CD4-positive, alpha-beta T cell treated with Interleukin-4 for 1 hour (primary cell): Measurements from ENCODE around the gene SH3RF1.
"Not testable (repeated sequence)": the region's sequence is repeated elsewhere in the genome, so short reads cannot be mapped to it uniquely, and the experiment has no call there.

Experiments used
- DNase-seq, 2 donors: peaks; one replicate each; pipeline ENCODE4 v3.0.0-alpha.2; 2020 to 2022

SH3RF1 gene

DNA sequence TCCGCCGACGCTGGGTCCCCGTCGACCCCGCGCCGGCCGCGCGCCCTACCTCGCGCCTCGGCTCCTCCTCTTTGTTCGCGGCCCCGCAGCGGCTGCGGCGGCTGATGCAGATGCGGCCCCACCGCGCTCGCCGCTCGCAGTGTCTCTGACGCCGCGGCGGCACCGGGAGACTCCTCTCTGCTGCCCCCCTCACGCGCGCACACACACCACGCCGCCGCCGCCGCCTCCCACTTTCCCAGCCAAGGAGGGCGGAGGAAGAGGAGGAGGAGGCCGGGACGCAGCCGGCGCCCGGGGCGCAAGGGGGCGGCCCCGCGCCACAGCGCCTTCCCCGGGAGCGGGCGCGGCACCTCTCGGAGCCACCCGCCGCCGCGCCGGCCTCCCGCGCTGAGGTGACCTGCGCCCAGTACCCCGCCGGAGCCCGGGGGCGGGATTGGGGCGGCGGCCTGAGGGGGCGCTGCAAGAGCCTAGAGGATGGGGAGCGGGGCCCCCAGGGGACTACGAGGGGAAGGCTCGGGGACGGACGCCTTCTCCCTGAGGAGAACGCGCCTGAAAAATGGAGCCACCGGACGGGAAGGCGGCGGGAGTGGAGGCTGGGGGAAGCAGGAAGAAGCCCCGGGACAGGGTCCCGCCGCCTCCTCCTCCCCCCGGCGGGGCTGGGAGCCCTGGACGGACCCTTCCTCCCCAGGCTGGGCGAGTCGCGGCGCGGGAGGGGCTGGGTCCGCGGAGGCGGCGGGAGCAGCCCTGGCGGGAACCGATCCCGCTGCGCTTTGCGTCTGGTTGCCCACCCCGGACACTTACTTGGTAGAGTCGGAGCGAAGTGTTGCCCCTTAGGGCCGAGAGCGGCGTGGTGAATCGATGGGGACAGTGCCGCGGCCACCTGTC lies at the start of gene SH3RF1:
Gene SH3RF1, minus strand, starts transcription at position 147 of the 882 bp plus-strand sequence. CDS start 1,744 bp downstream, outside the sequence.
- DNase-seq: peak; percentile 10 to 27

DNA sequence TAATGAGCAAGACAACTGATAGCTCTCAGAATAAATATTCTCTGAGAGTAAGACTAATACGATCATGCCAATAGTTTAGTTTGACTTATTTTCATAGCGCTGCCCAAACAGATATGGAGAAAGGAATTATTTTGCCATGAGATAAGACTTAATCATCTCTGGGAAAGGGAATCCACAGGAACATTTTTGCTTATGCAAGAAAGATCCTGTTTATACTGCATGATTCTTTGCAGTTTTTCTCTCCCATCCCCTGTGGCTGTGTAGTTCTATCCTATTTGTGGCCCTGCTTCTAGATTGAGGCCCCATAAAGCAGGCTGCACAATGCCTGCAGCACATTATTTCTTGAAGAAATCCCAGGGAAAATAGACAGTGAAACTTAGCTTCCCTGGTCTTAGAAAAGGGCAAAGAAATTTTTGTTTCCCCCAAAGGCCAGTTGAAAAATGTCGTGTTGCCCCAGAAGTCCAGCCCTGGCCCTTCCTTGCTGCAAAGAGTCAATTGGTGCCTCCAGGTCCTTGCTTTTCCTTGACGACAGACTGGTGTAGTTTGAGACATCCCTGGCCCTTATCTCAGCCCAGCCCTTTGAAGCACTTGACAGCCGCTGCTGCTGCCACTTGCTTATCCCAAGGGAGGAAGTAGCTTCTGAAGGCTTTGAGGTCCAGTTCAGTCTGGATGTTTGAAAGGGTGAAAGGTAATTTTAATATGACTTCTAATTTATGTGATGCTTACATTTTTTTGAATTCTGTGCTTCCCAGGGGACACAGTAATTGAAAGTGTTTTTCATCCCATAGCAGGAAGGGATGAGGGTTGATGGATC lies 45.0 kb upstream of the SH3RF1 start:
- no peak for DNase-seq

DNA sequence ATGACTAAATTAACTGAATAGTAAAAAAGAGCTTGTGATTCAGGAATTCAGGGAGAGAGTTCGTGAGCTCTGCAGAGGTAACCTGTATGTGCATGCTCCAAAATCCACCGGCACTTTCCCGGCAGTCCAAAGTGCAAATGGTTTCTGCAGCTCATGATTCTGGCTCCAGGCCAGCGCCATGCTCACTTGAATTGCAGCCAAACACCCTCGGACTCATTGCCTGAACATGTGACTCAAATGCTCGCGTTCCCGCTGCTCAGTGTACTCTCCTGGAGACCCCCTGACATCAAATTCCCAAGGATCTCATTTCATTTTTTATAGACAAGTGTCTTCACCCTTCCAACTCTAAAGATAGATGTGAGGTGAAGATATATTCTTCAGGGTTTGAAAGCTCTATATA lies 44.1 kb upstream of the SH3RF1 start:
- no peak for DNase-seq

DNA sequence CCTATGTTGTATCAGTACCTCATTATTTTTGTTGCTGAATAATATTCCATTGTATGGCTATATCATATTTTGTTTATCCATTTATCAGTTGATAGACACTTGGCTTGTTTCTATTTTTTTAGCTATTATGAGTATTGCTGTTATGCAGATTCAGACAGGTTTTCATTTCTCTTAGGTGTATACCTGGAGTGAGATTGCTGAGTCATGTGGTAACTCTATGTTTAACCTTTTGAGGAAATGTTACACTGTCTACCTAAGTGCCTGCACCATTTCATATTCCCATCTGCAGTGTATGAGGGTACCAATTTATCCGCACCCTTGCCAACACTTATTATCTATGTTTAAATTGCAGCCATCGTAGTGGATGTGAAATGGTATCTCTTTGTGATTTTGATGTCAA lies 43.0 kb upstream of the SH3RF1 start:
- no peak for DNase-seq

DNA sequence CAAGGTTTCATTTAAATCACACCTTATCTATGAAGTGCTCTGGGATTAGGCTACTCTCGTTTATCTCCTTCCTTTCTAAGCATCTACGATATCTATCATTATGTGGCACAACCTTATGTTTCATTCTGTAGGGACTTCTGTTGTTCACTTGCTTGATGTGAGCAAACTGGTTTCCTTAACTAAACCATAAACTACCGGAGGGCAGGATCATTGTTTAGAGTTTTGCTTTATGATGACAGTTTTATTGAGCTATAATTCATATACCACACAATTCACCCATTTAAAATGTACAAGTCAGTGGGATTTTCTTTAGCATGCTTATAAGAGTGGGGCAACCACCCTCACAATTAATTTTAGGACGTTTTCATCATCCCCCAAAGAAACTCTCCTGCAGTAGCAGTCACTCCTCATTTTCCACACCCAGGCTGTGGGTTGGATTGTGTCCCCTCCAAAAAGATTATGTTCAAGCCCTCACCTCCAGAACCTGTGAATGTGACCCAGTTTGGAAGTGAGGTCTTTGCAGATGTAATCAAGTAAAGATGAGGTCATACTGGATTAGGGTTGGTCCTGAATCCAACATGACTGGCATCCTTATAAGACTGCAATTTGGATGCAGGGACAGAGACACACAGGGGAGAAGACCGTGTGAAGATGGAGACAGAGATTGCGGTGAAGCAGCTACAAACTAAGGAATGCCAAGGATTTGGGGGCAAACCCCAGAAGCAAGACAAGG lies 42.1 kb upstream of the SH3RF1 start:
- DNase-seq: no peak

DNA sequence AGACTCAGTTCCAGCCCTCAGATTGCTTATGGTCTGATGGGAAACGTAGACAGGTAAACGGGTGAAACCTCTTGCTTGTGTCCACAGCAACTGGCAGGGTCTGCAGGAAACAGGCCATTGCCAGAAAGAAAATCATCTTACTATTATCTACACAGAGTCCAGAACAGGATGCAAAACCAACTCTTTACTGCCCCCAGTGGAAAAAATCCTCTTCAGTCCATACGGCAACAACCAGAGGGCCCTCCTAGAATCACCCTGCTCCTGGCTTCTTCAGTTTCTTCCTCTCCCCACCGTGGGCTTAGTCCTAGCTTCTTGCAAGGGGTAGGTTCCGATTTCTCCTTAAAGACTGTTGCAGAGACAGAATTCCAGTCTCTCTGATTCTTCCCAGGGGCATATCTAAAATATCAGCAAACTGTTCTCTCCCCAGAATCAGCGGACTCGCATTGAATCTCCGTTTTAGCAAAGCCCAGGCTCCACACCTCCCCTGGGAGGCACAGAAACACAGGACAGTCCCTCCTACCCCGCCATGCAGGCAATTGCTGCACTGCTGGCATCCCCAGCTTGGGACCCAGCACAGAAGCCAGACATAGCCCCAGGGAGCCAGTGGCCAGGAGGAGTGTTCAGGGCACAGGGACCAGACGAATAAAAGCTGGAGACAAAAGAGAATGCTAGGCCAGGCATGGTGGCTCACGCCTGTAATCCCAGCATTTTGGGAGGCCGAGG lies 41.0 kb upstream of the SH3RF1 start:
- peak; percentile 10 to 20 for DNase-seq

DNA sequence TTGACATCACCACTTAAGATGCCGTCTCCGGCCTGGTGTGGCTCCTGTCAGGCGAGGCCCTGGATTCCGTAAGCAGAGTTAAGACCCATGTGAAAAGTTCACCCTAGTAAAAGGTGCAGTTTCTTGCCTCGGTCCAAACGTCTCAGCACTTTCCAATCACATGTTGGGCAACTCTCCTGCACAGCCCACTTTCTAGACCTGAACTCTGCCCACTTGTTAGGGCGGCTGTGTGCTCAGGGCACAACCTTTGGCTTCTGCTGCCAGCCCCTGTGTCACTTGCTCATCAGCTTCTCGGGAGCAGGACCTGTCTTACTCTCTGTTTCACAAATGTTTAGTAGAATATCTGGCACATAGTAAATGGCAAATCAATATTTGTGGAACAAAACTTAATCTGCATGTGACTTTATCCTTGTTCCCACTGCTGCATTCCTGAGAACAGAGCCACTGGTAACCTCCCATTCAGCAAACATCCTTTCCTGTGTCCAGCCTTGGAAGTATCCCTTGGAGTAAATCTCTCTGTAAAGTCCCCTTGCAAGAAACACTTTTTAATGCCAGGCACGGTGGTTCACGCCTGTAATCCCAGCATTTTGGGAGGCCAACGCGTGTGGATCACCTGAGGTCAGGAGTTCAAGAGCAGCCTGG lies 38.7 kb upstream of the SH3RF1 start:
- DNase-seq: no peak

DNA sequence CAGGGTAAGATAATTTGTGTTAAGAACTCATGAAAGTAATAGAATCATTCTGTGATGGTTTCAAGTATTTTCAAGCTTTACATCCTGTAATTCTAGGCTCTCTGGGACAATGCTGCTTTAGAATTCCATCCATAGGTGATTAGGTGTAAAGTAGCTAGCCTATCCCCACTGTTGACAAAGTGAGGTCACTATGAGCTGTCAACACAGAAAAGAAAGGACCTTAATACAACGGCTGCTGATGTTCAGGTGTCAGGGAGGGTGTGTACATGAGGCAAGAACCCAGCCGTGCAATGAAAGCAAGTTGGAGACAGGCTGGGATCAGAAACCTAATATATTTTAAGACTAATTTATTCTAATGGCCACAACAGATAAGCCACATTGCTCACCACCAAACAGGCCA lies 36.8 kb upstream of the SH3RF1 start:
- no peak for DNase-seq

DNA sequence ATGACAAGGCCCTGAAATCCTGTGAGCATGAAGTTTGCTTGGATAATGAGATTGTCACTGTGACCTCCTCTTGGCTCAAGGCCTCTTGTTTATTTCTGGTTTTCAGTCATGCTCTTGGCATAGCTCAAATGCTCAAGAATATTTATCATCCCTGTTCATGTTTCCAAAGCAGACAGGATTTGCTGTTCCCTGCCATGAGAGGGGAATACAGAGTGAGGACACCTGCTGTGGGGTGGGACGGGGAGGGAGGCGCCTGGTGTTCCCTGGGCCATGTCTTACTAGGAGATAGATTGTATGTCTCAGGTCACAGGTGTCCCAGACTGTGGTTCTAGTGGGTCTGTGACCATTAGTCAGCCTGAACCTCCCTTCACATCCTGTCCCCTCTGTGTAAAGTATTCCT lies 34.9 kb upstream of the SH3RF1 start:
- DNase-seq: no peak

DNA sequence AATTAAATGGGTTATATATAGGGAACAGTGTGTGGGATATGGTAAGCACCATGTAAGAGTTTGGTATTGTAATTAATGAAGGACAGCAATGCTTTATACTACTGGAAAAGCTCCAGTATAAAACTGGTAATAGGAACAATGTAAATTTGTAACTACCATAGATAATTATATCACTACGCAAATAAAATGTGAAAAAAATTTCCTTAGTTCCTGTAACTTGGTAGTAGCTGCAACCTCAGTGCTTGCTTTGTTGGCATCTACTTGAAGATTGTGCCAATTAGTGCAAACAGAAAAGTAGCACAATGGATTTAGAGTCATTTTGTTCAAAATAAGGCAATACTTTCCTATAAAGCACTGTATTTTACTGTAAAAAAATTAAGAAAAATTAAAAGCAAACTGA lies 34.4 kb upstream of the SH3RF1 start:
- no peak for DNase-seq

DNA sequence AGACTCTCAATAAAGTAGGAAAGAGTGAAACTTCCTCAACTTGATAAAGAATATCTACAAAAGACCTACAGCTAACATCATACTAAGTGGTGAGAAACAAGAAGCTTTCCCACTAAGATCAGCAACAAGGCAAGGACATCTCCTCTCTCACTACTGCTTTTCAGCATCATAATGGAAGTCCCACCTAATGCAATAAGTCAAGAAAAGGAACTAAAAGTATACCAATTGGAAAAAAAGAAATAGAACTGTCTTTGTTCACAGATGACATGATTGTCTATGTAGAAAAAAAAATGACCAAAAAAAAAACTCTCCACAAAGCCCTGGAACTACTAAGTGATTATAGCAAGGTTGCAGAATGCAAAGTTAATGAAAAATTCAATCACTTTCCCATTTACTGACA lies 25.1 kb upstream of the SH3RF1 start:
- no peak for DNase-seq

DNA sequence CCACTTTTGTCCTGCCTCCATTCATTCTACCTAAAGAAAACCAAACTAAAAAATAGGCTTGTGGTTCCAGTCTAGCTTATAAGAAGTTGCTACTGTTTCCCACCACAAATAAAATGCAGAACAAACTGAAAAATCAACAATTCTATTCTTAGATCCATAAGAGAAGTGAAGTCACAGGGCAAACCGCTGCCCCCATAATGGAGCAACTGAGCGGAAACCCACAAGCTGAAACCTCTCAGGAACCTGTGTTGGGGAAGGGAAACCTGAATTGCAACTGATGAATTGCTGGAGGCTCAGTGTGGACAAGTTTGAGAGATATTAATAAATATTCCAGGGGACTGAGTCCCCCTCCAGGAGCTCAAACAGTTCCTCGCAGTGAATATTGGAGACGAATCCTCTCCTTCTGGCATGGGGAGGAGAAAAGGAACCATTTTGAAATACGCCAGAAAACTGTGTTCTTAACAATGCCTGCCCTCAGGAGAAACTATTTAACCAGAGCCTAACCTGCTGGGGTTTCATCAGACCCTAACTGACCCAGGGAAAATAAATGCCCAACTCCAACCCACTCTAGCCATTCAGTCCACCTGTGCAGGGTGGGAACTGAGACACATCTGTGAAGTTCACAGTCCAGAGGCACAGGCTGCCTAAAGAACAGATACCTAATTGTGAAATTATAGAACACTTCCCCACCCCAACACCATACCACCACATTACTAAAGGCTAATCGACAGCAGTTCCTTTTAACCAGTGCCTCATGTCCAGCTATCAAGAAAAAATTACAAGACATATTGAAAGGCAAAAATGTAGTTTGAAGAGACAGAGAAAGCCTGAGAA lies 22.8 kb upstream of the SH3RF1 start:
- peak; percentile 13 to 45 for DNase-seq

DNA sequence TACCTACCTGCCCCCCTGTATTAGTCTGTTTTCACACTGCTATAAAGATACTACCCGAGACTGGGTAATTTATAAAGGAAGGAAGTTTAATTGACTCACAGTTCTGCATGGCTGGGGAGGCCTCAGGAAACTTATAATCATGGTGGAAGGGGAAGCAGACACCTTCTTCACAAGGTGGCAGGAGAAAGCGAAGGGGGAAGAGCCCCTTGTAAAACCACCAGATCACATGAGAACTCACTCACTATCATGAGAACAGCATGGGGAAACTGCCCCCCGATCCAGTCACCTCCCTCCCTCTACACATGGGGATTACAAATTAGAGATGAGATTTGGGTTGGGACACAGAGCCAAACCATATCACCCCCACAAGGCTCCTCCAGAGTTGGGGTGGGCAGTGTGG lies 17.2 kb upstream of the SH3RF1 start:
- DNase-seq: not testable (repeated sequence)

DNA sequence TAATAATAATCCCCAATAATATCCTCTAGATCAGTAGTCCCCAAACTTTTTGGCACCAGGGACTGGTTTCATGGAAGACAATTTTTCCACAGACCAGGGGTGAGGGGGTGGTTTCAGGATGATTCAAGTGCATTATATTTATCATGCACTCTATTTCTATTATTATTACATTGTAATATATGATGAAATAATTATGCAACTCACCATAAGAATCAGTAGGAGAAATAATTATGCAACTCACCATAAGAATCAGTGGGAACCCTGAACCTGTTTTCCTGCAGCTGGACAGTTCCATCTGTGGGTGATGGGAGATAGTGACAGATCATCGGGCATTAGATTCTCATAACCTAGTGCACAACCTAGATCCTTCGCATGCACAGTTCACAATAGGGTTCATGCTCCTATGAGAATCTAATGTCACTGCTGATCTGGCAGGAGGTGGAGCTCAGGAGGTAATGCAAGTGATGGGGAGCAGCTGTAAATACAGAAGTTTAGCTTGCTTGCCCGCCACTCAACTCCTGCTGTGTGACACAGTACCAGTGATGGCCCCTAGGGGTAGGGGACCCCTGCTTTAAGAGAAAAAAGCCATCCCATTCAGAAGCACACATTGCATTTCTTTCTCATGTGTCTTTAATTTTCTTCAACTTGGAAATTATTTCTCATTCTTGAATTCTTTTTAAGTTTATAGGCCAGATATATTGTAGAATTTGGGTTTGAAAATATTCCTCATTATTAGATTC lies 16.0 kb upstream of the SH3RF1 start:
- DNase-seq: no peak

DNA sequence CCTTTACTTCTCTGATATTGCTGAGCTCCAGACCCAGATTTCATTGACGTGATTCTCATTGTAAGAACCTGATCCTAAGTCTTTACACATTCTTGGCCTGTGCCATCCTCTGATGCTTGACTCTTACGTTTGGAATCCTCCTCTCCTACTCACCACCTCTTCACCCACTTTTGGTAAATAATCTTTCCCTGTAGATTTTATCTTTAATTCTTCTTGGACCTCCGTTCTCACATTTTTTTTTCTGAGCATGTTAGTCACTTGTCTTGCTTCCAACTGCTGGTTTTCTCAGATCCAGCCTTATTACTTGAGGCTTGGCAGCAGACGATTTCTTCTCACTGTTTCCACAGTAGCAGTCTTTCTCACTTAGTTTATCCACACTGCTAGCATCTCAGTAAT lies 12.4 kb upstream of the SH3RF1 start:
- DNase-seq: no peak

DNA sequence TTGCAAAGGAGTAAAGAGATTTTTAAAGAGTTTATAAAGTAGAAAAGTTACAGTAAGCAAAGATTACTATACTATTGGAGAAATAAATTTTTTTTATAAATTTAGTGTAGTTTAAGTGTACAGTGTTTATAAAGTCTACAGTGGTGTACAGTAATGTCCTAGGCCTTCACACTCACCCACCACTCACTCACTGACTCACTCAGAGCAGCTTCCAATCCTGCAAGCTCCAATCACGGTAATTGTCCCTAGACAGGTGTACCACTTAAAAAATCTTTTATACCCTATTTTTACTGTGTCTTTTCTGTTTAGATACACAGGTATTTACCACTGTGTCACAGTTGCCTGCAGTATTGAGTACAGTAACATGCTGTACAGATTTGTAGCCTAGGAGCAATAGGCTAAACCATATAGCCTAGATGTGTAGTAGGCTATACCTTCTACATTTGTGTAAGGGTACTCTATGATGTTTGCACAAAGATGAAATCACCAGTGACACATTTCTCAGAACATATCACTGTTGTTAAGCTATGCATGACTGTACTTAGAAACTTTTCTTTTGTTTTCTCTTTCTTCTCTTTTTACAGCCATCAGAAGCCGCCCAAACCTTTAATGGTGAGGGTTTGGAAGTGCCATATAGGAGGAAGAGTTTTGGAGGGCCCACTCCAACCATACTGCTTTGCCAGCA lies 11.8 kb upstream of the SH3RF1 start:
- DNase-seq: no peak

DNA sequence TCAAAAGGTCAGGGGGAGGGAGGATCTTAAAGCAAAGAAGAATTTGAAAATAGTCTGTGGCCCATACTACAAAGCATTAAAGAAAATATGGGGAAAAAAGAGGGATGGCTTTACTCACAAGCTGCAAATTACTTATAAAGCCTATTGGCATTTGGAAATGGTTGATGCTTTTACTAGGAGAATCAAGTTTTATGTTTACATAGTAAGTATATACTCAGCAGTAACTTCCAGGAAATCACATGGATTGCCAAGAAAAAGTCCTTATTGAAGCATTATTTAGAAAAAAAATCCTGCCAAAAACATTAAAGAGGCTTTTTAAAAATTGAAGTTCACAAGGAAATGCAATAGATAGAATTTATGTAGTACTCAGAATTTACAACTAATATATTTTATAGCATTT lies 8.4 kb upstream of the SH3RF1 start:
- no peak for DNase-seq

DNA sequence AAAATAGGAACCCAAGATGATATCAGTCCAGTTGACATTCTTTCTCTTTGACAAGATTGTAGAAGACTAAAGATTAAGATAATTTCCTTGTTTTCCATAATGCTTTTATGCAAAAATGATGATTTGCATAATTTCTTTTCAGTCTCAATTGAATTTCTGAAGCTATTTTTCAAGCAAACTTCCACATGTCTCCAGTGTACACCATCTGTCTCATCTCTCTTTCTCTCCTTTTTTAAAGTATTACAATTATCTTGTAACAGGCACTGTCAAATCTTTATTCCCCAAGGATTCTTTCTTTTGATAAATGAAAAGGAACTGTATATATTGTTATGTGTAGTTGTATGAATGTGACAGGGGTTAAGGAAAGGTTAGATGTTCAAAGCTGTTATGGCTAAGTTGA lies 7.9 kb upstream of the SH3RF1 start:
- no peak for DNase-seq

DNA sequence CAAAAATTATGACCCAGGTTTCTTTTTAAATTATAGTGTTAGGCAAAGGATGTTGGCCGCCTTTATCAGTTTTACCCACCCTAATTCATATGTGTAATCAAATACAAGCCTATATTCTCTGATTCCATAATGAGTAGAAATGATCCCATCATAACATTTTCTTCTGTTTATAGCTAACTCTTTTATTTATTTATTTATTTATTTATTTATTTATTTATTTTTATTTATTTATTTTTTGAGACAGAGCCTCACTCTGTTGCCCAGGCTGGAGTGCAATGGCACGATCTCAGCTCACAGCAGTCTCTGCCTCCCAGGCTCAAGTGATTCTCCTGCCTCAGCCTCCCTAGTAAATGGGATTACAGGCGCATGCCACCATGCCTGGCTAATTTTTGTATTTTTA lies 7.1 kb upstream of the SH3RF1 start:
- not testable (repeated sequence) for DNase-seq

DNA sequence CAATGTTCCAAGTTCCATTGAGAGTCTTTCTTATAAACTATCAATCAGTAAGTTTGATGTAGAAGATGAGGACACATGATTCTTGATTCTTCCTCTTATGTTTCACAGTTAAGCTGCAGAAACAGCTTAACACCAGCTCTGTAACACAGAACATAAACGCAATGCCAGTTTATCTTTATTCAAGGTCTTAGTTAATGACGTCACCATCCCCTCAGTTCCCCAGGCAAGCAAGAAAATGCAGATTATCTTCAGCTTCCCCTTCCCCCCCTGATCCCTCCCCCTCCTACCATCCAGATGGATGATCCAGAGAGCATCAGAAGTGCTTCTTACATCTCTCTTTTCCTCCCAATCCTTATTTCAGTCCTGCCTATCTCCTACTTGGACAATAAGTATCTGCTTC lies 4.4 kb upstream of the SH3RF1 start:
- no peak for DNase-seq
